Liver (tissue), 9 donors: ENCODE data around the gene WRAP73. TPM values are rescaled to one million over a fixed set of nuclear protein-coding genes. Genes with fewer than 3 reads are reported as not detected.

Experiments used
- DNase-seq: peaks from one replicate; pipeline ENCODE4 v3.0.0-alpha.2; 2017; ENCODE audit warnings: low spot score
- H3K27ac ChIP-seq, 2 donors: one replicate each; pipeline ENCODE4 v1.7.0; 2013; ENCODE audit warnings: inconsistent platforms in 2 of 2, low read length in 2 of 2, control low read depth in 1 of 2, low read depth in 1 of 2, mild to moderate bottlenecking in 1 of 2
- H3K27me3 ChIP-seq, 4 donors: one replicate each; pipeline versions ENCODE4 v1.6.1 to v1.7.0; 2013; ENCODE audit warnings: low read length in 3 of 4, inconsistent platforms in 1 of 4, mild to moderate bottlenecking in 1 of 4, moderate library complexity in 1 of 4; ENCODE audit not compliant: control insufficient read depth in 4 of 4, insufficient read depth in 4 of 4
- H3K36me3 ChIP-seq, 4 donors: one replicate each; pipeline versions ENCODE4 v1.6.1 to v1.7.0; 2013; ENCODE audit warnings: low read length in 3 of 4, mild to moderate bottlenecking in 3 of 4, low read depth in 1 of 4, moderate library complexity in 1 of 4; ENCODE audit not compliant: control insufficient read depth in 4 of 4, insufficient read depth in 3 of 4
- H3K4me1 ChIP-seq, 4 donors: one replicate each; pipeline versions ENCODE4 v1.6.1 to v1.7.0; 2013; ENCODE audit warnings: low read length in 3 of 4, mild to moderate bottlenecking in 3 of 4, moderate library complexity in 1 of 4; ENCODE audit not compliant: control insufficient read depth in 4 of 4, insufficient read depth in 4 of 4
- H3K4me3 ChIP-seq, 3 donors: one replicate each; pipeline versions ENCODE4 v1.6.1 to v1.7.0; 2013; ENCODE audit warnings: low read length in 3 of 3, control low read depth in 1 of 3, low read depth in 1 of 3, mild to moderate bottlenecking in 1 of 3
- H3K9ac ChIP-seq, 2 donors: one replicate each; pipeline ENCODE4 v1.7.0; 2013; ENCODE audit warnings: low read length in 2 of 2, mild to moderate bottlenecking in 2 of 2, moderate library complexity in 2 of 2, control low read depth in 1 of 2, low read depth in 1 of 2
- H3K9me3 ChIP-seq, 4 donors: one replicate each; pipeline versions ENCODE4 v1.6.1 to v1.7.0; 2013; ENCODE audit warnings: low read length in 3 of 4; ENCODE audit not compliant: control insufficient read depth in 4 of 4
- EGR1 ChIP-seq, 2 donors: IDR thresholded peaks; 2 replicates each; pipeline ENCODE4 v1.6.1; 2016 to 2018; ENCODE audit warnings: antibody characterized with exemption in 2 of 2, low read depth in 2 of 2
- FOXA1 ChIP-seq: IDR thresholded peaks from 2 replicates; pipeline ENCODE4 v1.6.1; 2016; ENCODE audit warnings: antibody characterized with exemption
- GABPA ChIP-seq, 2 donors: IDR thresholded peaks in 1 of 2; conservative IDR thresholded peaks in 1 of 2; 2 replicates each; pipeline ENCODE4 v1.6.1; 2016; ENCODE audit warnings: antibody characterized with exemption in 2 of 2, mild to moderate bottlenecking in 1 of 2, moderate library complexity in 1 of 2
- HNF4A ChIP-seq, 2 donors: conservative IDR thresholded peaks; 2 replicates each; pipeline ENCODE4 v1.6.1; 2016; ENCODE audit warnings: antibody characterized with exemption in 2 of 2, mild to moderate bottlenecking in 2 of 2
- HNF4G ChIP-seq: IDR thresholded peaks from 2 replicates; pipeline ENCODE4 v1.6.1; 2016; ENCODE audit warnings: antibody characterized with exemption
- JUND ChIP-seq, 2 donors: IDR thresholded peaks; 2 replicates each; pipeline ENCODE4 v1.6.1; 2016; ENCODE audit warnings: antibody characterized with exemption in 2 of 2
- MAX ChIP-seq: IDR thresholded peaks from 2 replicates; pipeline ENCODE4 v1.6.1; 2016; ENCODE audit warnings: antibody characterized with exemption
- RAD21 ChIP-seq, 2 donors: IDR thresholded peaks; 2 replicates each; pipeline ENCODE4 v1.6.1; 2016; ENCODE audit warnings: antibody characterized with exemption in 2 of 2, mild to moderate bottlenecking in 2 of 2
- REST ChIP-seq: IDR thresholded peaks from 2 replicates; pipeline ENCODE4 v1.6.1; 2016; ENCODE audit warnings: antibody characterized with exemption, mild to moderate bottlenecking
- RXRA ChIP-seq, 2 donors: IDR thresholded peaks; 2 replicates each; pipeline ENCODE4 v1.6.1; 2017 to 2018; ENCODE audit warnings: antibody characterized with exemption in 2 of 2, mild to moderate bottlenecking in 1 of 2
- TAF1 ChIP-seq: conservative IDR thresholded peaks from 2 replicates; pipeline ENCODE4 v1.6.1; 2016; ENCODE audit warnings: antibody characterized with exemption, mild to moderate bottlenecking
- ZBTB33 ChIP-seq: IDR thresholded peaks from 2 replicates; pipeline ENCODE4 v1.6.1; 2016; ENCODE audit warnings: antibody characterized with exemption
- WGBS: extraction: QIAGEN DNeasy Blood & Tissue Kit; methylation state at CpG from one replicate; pipeline ENCODE4 v1.1.7; 2013; 5-methylcytosine and 5-hydroxymethylcytosine counted together
- polyA plus RNA-seq, 2 donors: library from polyadenylated mRNA; stranded (reverse) in 1 of 2; unstranded in 1 of 2; fragments of 200-250 nt in 1 of 2; fragments of >200 nt in 1 of 2; fragmentation: Nextera tagmentation in 1 of 2; extraction: Ambion mirVana in 1 of 2; gene quantifications; one replicate each; pipeline versions ENCODE4 v1.2.1 to v1.2.3, GENCODE V29; 2013 to 2015
- total RNA-seq, 2 donors: library from RNA; depleted of rRNA; stranded (reverse); fragments of >200 nt; gene quantifications; one replicate each; pipeline ENCODE4 v1.2.3, GENCODE V29; 2014
- donor health status: healthy.
- donor health status: healthy.
- donor health status: healthy.
- donor health status: healthy.
- donor health status: healthy.

The WRAP73 gene
- total and polyA plus RNA-seq, 4 donors: 7.6 to 14.6 (median 10.0) TPM

GRCh38 chr1:3634059-3634800 lies 15.7 kb downstream of the WRAP73 start:
- no peak overlapping the region for H3K4me3 ChIP-seq
- no peaks in the 10 kb centered on the region for H3K27me3 ChIP-seq
- no peak for TF ChIP-seq RAD21 (IDR thresholded peaks at IDR 0.05)
- no peak for TF ChIP-seq RXRA (IDR thresholded peaks at IDR 0.05)
- no peak for TF ChIP-seq EGR1 (IDR thresholded peaks at IDR 0.05; ENCODE audit: low read depth in 2 of 2)
- no peak for TF ChIP-seq GABPA (IDR thresholded peaks at IDR 0.05 in 1 of 2, conservative IDR thresholded peaks at IDR 0.05 in 1 of 2)
- no peak for TF ChIP-seq TAF1
- TF ChIP-seq JUND (IDR thresholded peaks at IDR 0.05): no peak
- TF ChIP-seq REST: no peak
- no peak for TF ChIP-seq ZBTB33
- TF ChIP-seq HNF4G: no peak
- no peak for TF ChIP-seq MAX
- no peak for DNase-seq
- 96% methylated on average over 22 of the region's 22 CpGs for WGBS
- no peaks in the 10 kb centered on the region for H3K9me3 ChIP-seq
- no peaks in the 10 kb centered on the region for H3K4me1 ChIP-seq
- H3K36me3 ChIP-seq: peaks cover 13 to 69% (median 36%) of the 10 kb centered on the region in 4 donors
- no peak overlapping the region for H3K9ac ChIP-seq
- H3K27ac ChIP-seq: no peak overlapping the region

- Histone ChIP-seq H3K4me1 (no peaks in the 10 kb centered on the region), H3K36me3 (peaks cover 17 to 74% (median 40%) of the 10 kb centered on the region in 4 donors), H3K27ac (no peak overlapping the region), H3K9me3 (no peaks in the 10 kb centered on the region), H3K9ac (no peak overlapping the region), H3K4me3 (no peak overlapping the region), H3K27me3 (no peaks in the 10 kb centered on the region)
- TF ChIP-seq FOXA1: no peak
- no peak for TF ChIP-seq HNF4A (conservative IDR thresholded peaks at IDR 0.05)
- TF ChIP-seq EGR1 (IDR thresholded peaks at IDR 0.05; ENCODE audit: low read depth in 2 of 2): no peak
- TF ChIP-seq RXRA (IDR thresholded peaks at IDR 0.05): no peak
- 95% methylated on average over 28 of the region's 28 CpGs for WGBS
- DNase-seq: no peak
Measured at GRCh38 chr1:3633344-3634058, 16.4 kb downstream of the WRAP73 start.
